Activated CD4-positive, alpha-beta T cell treated with anti-CD3 and anti-CD28 coated beads for 24 hours (primary cell): ENCODE results near the gene KDM4C.
A peak's percentile ranks its signal among the peaks of the same experiment; 100 is the strongest.

Source experiments
- DNase-seq, 2 donors: peaks; one replicate each; pipeline ENCODE4 v3.0.0-alpha.2; 2020; ENCODE audit warnings: low read depth in 2 of 2

Gene KDM4C

GRCh38 chr9:7210854-7211637 lies 453.3 kb downstream of the KDM4C start:
- DNase-seq, result no peak

DNA sequence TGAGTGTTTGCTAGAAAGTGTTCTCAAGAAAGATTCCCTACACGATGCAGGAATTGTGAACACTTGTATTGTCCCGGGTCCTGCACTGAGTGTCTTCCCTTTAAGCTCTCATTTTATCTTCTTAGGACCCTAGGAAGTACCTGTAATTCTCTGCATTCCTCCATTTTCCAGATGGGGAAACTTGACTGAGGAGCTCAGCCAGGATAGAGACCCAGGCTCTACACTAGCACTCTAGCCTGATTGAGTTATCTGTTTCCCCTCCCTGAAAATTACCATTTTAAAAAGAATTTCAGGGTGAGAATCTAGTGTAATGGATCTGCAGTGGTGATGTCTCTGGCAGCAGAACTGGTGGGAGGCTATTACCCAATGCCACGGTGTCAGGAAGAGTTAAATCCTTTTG lies 453.9 kb downstream of the KDM4C start:
- no peak for DNase-seq

DNA sequence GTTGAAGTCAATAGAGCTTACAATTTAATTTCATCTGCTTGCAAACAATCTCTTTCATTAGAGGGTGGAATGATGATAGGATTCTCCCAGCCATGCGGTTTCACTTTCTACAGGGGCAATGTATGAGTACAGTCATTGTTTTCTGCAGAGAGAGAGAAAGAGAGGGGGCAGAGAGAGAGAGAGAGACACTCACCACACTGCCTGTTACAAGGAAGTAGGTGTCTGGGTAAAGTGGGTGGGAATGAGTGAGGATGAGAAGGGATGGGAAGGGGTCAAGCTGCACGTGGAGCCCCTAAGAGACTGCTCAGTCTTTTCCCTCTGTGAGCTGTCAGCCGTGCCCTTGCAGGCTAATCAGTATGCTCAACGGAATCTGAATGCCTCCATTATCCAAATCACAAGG lies 454.3 kb downstream of the KDM4C start:
- DNase-seq, result no peak

- DNase-seq, result peak in 1 of 2 donors; percentile 6
Measured at GRCh38 chr9:7216004-7216841, 458.4 kb downstream of the KDM4C start.

GRCh38 chr9:7223981-7224380 lies 466.2 kb downstream of the KDM4C start:
- DNase-seq, result no peak
